ENCODE results near the gene MEF2A.

Gene MEF2A

DNA sequence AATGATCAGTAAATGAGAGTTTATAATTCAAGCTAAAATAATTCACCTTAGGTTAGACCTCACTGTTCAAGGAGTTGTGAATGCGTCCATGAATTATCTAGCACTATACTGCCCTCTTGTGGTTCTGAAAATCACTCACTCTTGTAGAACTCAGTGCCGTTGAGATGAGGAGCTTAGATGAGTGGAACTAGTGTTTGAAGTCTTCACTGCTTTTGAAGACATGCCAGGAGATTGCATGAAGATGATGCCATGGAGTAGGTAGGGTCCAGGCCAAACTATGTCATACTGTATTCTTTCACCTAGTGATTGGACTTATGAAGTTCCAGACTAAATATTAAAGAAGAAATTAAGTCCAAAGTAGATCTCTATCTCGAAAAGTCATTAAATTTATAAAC lies 138.7 kb downstream of the MEF2A start:
- DNase-seq (ENCODE audit: low read depth in 2 of 2), result no peak

DNA sequence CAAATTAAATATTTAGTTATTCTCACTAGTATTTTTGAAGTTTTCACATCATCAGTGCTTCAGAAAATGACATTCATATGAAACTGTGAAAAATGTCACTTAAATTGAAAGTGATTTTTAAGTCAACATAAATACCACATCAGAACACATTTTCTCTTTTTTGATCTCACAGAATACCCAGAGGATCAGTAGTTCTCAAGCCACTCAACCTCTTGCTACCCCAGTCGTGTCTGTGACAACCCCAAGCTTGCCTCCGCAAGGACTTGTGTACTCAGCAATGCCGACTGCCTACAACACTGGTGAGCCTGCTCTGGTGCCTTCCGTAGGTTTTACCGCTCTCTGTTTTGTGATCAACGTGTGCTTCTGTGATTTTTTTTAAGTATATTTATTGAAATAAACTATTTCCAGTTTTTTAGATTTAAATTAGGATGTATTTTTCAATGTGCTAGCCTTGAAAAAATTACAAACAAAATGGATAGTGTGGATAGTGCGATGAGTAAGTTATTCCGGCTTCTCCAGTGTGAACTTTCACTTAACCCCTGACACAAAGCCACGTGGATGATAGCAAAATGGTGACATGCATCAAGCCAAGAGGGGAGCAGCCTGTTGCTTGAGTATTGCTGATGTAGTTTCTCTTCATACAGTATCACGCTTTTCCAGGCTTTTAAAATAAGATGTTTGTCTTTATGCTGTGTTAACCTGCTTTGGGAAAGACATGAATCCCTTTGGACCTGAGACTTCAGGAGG lies 140.9 kb downstream of the MEF2A start:
- no peak for DNase-seq (ENCODE audit: low read depth in 2 of 2)

DNA sequence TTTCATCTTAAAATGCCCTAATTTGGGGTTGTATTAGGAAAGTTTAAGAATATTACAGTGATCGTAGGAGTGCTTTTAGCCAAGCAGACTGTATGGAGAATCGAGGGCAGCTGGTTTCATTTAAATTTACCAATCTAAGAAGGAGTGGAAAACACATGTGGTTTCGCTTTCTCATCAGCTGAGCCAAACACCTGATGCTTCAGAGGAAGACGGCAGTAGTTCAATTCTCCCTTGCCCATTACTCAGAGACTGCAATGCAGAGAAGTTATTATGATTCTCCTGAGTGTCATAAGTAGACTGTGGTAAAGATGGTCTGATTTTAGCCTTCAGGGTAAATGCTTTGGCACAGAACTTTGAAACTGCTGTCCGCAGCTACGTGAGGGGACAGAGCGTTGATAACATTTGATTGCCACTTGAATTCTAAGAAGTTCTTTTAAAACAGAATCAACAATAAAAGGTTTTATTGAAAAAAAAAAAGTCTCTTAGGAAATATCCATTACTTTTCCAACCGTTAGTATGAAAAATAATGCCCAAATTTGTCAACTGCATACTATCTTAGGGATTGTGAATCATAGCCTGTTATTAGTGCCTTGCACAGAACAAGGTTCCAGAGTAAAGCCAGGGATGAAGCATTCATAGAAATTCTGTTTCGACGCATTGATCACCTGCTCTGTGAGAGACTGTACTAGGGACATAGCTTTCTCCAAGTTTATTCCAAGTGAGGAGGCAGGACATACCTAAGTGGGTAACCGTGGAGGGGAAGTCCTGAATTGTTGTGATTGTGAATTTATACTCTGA lies 141.9 kb downstream of the MEF2A start:
- no peak for DNase-seq (ENCODE audit: low read depth in 2 of 2)

DNA sequence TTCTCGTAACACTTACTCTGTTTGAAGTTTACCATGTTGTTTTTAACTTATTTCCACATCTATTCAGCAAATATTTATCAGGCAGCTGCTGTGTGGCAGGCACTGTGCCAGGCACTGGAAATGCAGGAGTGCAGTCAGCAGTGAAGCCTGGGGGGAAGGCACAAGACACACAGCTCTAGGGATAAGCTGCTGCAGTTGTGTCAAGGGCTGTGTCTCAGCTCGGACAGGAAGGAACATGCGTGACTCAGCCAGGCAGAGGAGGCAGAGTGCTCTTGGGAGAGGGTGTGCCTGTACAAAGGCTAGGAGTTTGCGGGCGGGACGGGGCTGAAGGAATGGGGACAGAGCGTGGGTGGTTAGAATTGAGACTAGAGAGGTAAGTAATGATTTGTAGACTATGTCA lies 142.8 kb downstream of the MEF2A start:
- DNase-seq (ENCODE audit: low read depth in 2 of 2), result no peak

DNA sequence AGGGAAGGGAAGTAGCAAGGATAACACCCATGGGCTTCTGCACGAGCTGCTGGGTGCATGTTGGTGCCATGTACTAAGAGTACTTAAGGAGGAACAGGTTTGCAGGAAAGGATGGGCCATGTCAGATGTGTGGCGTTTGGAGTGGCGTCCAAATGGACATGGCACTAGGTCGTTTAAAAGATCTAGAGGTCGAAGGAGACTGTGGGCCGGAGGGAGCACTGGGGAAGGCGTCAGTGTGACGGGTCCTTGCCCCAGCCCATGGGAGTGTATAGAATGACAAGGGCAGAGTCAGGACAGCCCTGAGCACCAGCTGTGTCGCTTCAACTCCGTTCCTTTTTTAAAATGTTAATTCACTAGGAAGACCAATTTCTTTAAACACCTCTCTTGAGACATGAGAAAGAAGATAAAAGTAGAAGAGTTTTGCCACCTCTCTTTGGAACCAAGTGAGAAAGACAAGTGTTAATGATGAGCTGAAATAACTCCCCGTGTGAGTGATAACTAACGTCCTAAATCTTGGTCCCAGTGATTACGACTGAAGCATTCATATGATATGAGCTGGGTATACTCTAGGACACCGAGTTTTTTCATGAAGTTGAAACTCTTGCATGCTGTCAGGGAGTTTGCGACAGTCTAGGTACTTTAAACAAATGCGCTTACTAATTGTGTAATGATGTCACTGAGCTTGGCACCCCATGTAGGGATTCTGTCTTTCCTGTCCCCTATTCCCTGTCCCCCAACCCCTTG lies 143.6 kb downstream of the MEF2A start:
- DNase-seq (ENCODE audit: low read depth in 2 of 2), result no peak

DNA sequence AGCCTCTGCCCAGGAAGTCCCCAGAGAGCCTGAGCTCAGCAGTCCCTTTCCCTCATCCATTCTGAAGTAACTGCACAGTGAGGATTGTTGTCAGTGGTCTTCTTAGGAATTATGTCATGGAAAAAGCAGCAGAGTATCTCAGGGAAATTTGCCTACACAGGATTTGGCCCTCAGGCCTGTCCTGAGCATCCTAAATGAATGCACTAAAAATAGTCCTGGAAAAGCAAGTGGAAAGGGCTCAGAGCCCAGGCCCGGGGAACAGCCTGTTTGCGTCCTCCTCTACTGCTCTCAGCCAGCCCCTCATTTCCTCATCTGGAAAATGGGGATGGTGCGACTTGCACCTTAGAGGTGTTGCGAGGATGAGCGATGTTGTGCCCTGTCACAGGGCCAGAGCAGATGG lies 145.8 kb downstream of the MEF2A start:
- no peak for DNase-seq (ENCODE audit: low read depth in 2 of 2)

DNA sequence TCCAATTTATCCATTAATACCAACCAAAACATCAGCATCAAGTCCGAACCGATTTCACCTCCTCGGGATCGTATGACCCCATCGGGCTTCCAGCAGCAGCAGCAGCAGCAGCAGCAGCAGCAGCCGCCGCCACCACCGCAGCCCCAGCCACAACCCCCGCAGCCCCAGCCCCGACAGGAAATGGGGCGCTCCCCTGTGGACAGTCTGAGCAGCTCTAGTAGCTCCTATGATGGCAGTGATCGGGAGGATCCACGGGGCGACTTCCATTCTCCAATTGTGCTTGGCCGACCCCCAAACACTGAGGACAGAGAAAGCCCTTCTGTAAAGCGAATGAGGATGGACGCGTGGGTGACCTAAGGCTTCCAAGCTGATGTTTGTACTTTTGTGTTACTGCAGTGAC lies 146.6 kb downstream of the MEF2A start:
- no peak for DNase-seq (ENCODE audit: low read depth in 2 of 2)

DNA sequence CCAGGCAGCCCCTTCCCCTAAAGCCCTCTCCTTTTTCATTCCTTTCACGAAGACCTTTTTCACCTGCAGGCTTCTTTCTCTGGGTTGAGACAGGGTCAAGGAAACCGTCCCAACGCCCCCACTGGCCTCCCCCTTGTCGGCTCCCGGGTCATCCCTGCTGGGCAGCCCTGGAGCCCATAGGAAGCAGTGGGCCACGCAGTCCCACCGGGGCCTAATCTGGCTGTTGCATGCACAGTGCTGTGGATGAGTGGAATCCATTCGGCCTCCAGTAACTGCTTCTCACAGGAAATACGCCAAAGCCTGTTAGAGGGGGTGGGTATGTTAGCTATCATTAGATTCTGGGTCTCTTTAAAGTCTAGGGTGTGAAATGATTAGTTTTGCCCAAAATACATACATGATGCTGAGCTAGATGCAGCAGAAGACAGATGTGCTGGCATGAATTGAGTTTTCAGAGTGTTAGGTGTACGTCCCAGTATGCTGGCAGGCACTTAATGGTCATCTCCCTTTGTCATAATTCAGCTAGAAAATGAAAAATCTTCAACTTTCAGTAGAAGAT lies 150.8 kb downstream of the MEF2A start:
- no peak for DNase-seq (ENCODE audit: low read depth in 2 of 2)

DNA sequence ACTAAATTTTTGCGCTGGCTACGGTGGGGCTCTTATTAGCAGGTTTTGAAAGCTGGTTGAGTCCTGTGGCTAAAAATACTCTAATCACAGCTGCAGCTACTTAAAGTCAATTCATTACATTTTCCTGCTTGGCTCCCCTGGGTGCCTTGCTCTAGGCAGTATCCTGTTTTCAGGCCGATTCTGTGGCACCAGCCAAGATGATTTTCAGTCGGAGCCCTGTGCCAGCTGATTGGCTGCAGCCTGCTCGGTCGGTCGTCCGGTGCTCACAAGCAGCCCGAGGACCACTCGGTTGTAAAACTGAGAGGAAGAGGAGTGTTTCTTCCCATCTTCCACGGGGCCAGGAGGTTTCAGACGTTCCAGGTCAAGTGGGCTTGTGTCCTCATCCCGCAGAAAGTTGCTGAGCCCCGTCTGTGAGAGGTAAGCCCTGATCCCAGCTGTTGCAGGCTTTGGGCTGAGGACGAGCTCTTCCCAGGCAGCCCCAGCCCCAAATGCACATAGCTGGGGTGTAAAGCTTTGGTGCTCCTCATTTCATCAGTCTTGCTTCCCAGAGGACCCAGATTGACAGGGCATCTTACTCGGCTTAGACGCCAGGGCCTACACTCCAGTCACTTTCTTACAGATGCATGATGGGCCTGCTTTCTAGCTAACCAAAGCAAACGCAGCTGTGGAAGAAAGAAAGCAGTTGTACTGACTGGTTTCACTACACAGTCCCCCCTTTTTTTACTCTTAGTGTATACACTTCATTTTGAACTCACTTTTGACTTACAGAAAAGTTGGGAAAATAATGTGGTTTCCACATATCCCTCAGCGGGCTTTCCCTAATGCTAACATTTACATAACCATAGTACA lies 151.6 kb downstream of the MEF2A start:
- no peak for DNase-seq (ENCODE audit: low read depth in 2 of 2)

DNA sequence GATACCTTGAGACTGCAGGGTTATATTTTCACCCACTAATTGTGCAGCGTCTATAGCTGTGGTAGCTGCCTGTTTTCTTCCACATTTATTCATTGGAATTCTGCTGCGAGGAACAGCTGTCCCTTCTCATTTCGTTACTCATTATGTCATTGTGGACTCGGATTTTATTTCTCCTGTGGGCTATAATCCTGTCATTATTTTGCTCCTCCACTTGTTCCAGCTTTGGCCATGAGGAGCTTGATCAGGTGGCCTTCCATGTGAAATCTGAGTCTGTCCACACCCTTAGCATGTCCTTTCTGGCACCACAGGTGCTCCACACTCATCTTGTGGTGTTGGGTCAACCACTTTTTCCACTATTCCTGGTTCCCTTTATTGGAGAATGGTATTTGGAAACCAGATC lies 152.6 kb downstream of the MEF2A start:
- DNase-seq (ENCODE audit: low read depth in 2 of 2), result no peak

DNA sequence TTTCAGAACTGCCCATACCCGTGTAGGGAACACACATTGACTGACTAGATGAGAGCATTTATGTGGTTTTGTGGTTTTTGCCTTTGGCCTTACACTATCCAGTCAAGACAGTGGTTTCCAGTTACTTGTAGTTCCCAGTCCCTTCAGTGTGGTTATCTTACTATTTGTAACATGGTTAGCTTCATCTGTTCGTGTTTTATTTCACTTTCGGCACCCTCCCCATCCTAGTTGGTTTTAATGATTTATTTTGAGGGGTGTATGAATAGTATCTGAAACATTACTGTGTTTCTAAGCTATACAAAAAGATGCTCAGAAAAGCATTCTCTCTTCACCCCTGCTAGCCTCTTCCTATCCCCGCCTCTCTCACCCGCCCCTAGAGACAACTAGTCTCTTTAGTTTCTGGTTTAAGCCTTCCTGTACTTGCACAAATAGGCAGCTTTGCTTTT lies 153.3 kb downstream of the MEF2A start:
- no peak for DNase-seq (ENCODE audit: low read depth in 2 of 2)

DNA sequence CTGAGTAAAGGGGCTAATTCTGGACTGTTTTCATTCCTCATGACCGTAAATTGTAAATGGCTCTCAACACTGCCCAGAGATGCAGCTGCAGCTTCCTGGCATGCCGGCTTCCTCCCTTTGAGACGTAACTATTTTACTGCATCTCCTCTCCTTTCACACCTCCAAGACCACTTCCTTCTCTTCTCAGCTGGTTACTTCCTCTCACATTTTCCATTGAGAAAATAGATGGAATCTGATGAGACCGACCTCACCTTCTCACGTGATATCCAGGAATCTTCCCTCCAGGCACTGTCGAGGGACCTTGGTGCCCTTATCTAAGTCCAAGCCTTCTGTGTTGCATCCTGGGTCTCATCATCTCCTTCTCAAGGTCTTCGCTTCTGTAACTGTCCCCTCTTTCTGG lies 154.7 kb downstream of the MEF2A start:
- DNase-seq (ENCODE audit: low read depth in 2 of 2), result no peak

DNA sequence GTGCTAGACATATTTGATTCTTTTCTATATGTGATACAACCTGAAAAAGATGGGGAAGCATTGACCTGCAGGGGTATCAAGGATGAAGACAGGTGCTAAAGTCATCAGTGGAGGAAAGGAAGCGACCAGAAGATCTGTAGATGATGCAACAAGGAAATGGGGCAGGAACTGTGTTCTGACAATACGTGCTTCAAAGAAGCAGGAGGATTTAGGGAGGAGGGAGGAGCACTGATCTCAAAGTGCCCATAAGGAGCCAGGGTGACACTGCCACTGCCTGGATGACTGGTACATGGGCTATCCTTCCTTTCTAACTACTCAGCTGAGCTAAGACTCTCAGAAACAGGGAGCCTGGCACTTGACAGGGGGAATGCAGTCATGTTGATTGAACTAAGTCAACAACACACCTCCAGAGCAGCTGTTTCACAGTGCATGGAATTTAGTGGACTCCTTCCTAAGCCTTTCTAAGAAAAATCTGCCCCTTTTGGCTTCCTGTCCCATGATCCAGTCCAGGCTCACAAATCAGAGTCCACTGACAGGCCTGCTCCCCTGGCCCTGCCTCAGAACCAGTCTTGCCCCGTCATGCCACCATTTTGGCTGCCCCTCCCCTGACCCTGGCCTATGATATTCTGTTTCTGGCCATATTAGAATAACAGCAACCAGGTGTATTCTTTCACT lies 155.5 kb downstream of the MEF2A start:
- DNase-seq (ENCODE audit: low read depth in 2 of 2), result no peak

DNA sequence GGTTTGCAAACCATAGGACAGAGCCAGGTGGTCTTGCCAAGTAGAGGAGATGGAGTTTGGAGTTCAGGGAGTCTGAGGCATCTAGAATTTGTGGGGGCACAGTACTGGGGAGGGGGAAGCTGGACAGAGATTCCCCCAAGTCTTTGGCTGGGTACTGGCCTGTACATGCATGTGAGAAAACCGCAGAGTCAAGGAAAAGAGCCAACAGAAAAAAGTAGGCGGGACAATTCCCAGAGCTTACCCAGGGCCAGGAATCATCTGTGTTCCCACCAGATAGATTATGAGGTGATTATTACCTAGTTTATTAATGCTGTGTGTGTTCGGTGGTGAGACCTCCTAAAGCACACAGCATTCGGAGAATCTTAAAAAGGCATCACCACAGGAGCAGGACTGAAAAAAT lies 156.1 kb downstream of the MEF2A start:
- DNase-seq (ENCODE audit: low read depth in 2 of 2), result no peak

DNA sequence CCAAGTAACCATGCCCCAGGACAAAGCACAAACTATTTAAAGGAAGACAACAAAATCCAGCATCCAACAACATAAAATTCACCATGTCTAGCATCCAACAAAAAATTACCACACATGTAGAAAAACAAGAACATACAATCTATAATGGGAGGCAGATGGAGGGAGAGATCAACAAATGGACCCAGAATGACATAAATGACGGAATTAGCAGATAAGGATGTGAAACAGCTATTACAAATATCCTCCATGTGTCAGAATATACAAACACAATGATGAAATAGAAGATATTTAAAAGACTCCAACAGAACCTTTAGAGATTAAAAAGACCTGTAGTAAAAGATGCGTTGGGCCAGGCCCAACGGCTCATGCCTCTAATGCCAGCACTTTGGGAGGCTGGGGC lies 156.6 kb downstream of the MEF2A start:
- no peak for DNase-seq (ENCODE audit: low read depth in 2 of 2)

DNA sequence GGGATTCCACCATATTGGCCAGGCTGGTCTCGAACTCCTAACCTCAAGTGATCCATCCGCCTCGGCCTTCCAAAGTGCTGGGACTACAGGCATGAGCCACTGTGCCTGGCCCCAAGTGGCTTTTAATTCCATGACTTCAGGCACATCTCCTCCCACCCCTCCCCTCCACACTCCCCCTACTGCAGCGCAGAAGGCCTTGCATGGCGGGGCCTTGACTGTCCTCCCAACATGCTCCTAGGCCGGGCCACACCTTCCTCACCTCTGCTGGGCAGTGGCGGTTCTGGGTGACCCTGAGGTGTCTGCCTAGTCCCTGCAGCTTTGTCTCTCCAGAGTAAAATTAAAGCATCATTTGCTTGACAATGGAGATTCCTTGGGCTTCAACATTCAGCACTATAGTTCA lies 160.5 kb downstream of the MEF2A start:
- DNase-seq (ENCODE audit: low read depth in 2 of 2), result no peak

DNA sequence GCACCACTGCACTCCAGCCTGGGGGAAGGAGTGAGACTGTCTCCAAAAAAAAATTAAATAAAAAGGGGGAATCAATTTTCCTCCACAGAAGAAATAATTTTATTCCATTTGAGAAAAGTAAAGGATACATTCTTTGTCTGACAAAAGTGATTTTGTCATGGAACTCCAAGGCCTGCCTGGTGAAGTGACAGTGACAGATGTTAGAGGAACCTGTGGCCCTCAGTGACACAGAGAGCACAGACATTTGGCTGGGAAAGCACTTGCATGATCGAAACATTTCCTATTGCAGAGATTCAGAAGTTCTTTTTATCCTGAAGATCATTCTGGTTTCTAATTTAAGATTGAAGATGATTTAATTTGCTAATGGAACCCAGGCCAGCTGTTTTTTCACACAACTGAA lies 161.5 kb downstream of the MEF2A start:
- DNase-seq (ENCODE audit: low read depth in 2 of 2), result no peak

DNA sequence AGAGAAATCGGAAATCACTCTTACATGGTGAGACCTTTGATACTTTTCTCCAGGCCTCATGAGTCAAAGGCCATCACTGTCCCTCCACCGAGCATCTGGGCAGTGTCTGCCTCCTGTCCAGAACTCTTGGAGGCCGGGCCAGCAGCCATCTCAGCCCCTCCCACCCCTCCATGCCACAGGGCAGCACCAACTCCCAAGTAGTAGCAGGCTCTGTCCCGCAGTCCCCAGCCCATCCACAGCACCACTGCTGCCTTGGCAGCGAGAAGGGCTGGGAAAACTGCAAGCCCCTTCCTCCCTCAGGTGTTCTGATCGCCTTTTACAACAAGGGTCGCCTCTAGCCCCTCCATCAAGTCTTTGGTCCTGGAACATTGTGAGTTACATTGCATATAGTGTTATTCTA lies 161.9 kb downstream of the MEF2A start:
- DNase-seq (ENCODE audit: low read depth in 2 of 2), result no peak

DNA sequence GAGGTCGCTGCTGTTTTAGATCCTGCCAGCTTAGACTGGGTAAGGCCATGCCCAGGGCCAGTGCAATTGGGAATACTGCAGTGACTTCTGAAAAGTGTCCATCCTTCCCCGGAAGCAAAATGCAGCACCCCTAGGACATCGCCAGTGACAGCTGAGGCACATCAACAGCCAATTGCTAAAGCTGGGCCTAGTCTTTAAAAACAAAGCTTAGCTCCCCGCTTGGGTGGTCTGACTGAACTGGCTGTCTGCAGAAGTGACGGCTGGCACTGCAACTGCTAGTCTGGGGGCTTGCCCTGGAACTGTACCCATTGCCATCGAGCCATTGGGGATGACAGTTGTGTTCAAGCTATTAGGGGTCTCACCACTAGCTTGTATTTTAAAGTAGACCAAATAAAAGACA lies 163.1 kb downstream of the MEF2A start:
- no peak for DNase-seq (ENCODE audit: low read depth in 2 of 2)

DNA sequence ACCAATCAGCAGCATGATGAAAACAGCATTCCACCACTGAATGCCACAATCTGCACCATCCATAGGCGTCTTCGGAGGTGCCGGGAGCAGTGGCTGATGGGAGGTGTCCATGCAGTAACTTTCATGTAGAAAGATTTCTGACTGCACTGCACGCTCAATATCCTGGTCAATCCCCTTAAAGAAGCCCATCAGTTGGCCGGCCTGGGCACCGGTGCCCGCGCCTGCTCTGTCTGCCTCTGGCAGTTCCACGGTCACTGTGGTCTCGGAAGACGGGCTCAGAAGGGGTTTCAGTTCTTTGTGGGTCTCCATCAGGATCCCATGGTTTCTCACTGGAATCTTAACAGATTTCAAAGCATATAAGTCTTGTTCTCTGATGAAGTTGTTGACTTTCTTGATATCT lies 163.5 kb downstream of the MEF2A start:
- no peak for DNase-seq (ENCODE audit: low read depth in 2 of 2)

DNA sequence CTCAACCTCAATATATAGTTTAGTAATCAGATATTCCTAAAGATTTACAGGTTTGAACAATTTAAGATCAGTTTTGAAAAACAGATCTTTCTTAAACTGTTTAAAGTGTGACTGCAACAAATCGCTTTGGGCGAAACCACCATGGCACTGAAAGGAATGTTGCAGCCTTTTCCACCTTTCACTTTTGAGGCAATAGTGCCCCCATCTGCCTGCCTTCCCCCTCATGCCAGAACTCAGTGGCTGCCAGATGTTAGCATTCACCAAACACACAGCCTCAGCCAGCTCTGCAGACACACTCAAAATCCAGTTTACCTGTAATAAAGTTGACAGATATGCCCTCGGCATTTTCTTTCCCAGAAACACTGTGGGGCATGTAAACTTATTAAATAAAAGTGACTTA lies 164.1 kb downstream of the MEF2A start:
- DNase-seq (ENCODE audit: low read depth in 2 of 2), result no peak
